ENCODE results near the gene DGKH.

The DGKH gene

DNA sequence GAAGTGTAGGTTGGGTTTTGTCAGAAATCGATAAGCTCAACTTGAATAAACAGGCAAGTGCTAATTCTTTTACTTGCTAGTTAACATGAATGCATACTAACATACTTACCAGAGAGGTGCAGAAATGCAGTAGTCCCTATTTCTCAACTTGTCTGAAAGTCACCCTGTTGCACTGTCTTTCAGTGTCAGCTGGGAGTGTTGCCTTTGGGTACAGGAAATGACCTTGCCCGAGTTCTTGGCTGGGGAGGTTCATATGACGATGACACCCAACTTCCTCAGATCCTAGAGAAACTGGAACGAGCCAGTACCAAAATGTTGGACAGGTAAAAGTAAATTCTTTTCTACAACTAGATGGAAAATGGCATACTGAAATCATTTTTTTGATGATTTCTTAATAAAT is 120.0 kb downstream of the DGKH start:
- H3K27me3 ChIP-seq, result no peaks in the 10 kb centered on the region
- H3K36me3 ChIP-seq, result no peaks in the 10 kb centered on the region
- peaks cover 13 to 24% of the 10 kb centered on the region in 2 experiments for H3K4me1 ChIP-seq (ENCODE audit: control insufficient read depth in 1 of 2, insufficient read depth in 1 of 2, low read depth in 1 of 2, low read length in 1 of 2)
- peak overlapping the region; percentile 34 for H3K27ac ChIP-seq
- H3K4me3 ChIP-seq (ENCODE audit: low read depth in 1 of 2, low read length in 1 of 2), result no peak overlapping the region
- no peaks in the 10 kb centered on the region for H3K9me3 ChIP-seq
- TF ChIP-seq, protein P1, sequence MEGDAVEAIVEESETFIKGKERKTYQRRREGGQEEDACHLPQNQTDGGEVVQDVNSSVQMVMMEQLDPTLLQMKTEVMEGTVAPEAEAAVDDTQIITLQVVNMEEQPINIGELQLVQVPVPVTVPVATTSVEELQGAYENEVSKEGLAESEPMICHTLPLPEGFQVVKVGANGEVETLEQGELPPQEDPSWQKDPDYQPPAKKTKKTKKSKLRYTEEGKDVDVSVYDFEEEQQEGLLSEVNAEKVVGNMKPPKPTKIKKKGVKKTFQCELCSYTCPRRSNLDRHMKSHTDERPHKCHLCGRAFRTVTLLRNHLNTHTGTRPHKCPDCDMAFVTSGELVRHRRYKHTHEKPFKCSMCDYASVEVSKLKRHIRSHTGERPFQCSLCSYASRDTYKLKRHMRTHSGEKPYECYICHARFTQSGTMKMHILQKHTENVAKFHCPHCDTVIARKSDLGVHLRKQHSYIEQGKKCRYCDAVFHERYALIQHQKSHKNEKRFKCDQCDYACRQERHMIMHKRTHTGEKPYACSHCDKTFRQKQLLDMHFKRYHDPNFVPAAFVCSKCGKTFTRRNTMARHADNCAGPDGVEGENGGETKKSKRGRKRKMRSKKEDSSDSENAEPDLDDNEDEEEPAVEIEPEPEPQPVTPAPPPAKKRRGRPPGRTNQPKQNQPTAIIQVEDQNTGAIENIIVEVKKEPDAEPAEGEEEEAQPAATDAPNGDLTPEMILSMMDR (IDR thresholded peaks at IDR 0.05), result no peak

DNA sequence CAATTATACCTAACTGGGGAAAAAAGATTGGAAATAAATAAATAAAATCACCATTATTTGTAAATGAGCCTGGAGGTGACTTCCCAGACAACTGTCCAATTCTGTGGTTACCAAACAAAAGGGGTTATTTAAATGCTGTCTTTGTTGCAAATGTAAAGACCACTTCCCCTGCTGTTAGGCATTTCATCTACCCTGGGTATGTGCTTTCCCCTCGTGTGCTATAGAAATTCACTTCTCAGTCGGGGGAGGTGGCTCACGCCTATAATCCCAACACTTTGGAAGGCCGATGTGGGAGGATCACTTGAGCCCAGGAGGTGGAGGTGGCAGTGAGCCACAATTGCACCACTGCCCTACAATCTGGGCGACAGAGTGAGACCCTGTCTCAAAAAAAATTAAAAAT is 121.6 kb downstream of the DGKH start:
- Histone ChIP-seq H3K27ac (no peak overlapping the region), H3K9me3 (no peaks in the 10 kb centered on the region), H3K4me1 (ENCODE audit: control insufficient read depth in 1 of 2, insufficient read depth in 1 of 2, low read depth in 1 of 2, low read length in 1 of 2) (peaks cover 13 to 24% of the 10 kb centered on the region in 2 experiments), H3K27me3 (no peaks in the 10 kb centered on the region), H3K4me3 (ENCODE audit: low read depth in 1 of 2, low read length in 1 of 2) (no peak overlapping the region), H3K36me3 (no peaks in the 10 kb centered on the region)
- TF ChIP-seq, protein P1 (IDR thresholded peaks at IDR 0.05), result no peak

DNA sequence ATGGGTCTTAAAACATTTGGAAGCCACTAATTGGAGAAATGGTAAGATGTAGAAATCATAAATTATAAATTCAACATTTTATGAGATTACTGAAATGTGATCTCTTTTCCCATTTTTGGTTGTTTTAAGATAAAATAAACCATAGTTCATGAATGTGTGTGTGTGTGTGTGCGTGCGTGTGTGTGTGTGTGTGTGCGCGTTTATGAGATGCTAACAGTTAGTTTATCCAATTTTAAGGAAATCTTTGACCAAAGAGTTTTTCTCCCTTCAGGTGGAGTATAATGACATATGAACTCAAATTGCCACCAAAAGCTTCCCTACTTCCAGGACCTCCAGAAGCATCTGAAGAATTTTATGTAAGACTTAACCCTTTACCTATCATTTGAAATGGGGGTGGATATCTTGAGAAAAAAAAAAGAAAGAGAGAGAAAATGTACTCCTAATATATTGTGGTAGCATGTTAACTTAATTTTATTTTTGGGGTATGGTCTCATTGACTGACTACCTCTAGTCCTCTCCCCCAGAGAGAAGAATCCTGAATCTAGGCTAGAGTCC is 125.4 kb downstream of the DGKH start:
- Histone ChIP-seq H3K4me3 (ENCODE audit: low read depth in 1 of 2, low read length in 1 of 2) (no peak overlapping the region), H3K4me1 (ENCODE audit: control insufficient read depth in 1 of 2, insufficient read depth in 1 of 2, low read depth in 1 of 2, low read length in 1 of 2) (peaks cover 22 to 29% of the 10 kb centered on the region in 2 experiments), H3K27ac (no peak overlapping the region), H3K36me3 (no peaks in the 10 kb centered on the region), H3K27me3 (no peaks in the 10 kb centered on the region), H3K9me3 (no peaks in the 10 kb centered on the region)
- TF ChIP-seq, protein P1 (IDR thresholded peaks at IDR 0.05), result no peak

DNA sequence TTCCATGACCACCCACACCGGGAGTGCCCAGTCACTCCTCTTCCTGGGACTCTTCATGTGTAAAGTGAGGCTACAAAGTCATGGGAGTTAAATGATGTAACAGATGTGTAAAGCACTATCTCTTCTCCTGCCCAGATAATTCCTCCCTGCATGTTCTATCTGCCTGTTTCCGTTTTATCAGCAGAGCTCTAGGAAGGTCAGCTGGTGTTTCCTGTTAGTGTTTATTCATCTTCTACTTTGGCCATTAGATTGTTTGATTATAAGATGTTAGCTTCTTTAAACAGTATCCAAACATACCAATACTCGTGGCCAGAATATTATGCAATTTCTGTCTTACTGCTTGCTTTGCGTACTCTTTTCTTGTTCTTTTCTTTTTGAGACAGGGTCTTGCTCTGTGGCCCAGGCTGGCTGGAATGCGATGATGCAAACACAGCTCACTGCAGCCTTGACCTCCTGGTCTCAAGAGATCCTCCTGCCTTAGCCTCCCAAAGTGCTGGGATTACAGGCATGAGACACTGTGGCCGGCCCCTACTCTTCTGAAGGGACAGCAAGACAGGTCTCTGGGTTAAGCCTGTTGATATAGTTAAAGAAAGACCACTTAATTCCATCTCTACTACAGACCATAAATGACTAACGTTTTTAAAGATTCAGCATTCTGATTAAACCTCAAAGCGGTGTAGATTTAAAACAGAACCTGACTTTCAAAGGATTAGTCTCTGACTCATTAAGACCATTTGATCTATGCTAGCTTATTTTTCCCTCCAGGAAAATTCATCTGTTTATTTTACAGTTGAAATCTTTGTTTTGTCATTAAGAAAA is 126.1 kb downstream of the DGKH start:
- Histone ChIP-seq H3K27ac (no peak overlapping the region), H3K36me3 (no peaks in the 10 kb centered on the region), H3K27me3 (no peaks in the 10 kb centered on the region), H3K9me3 (no peaks in the 10 kb centered on the region), H3K4me1 (ENCODE audit: control insufficient read depth in 1 of 2, insufficient read depth in 1 of 2, low read depth in 1 of 2, low read length in 1 of 2) (peaks cover 24 to 35% of the 10 kb centered on the region in 2 experiments), H3K4me3 (ENCODE audit: low read depth in 1 of 2, low read length in 1 of 2) (no peak overlapping the region)
- TF ChIP-seq, protein P1 (IDR thresholded peaks at IDR 0.05), result no peak

DNA sequence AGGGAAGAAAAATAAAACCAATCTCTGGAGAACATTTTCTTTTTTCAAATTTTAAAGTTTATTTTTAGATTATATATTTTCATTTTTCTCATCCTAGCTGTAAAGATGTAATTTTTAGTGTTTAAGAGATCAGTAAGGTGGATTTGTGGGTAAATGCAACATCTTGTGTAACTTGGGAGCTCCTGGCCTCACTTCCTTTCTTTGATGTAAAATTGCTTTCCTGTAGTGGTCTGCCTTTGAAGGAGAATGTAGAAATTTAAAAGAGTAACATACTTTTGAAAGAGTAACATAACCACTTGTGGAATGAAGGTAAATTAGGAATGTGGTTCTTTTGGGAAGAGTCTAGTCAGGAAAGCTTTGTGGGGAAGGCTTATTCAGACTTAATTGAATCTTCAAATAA is 127.8 kb downstream of the DGKH start:
- H3K27me3 ChIP-seq, result no peaks in the 10 kb centered on the region
- H3K27ac ChIP-seq, result no peak overlapping the region
- TF ChIP-seq, protein P1 (IDR thresholded peaks at IDR 0.05), result no peak
- peaks cover 24 to 35% of the 10 kb centered on the region in 2 experiments for H3K4me1 ChIP-seq (ENCODE audit: control insufficient read depth in 1 of 2, insufficient read depth in 1 of 2, low read depth in 1 of 2, low read length in 1 of 2)
- no peaks in the 10 kb centered on the region for H3K36me3 ChIP-seq
- no peaks in the 10 kb centered on the region for H3K9me3 ChIP-seq
- no peak overlapping the region for H3K4me3 ChIP-seq (ENCODE audit: low read depth in 1 of 2, low read length in 1 of 2)

Measured in neutrophil (primary cell).